Naive thymus-derived CD4-positive, alpha-beta T cell (primary cell): Measurements from ENCODE around the gene GPC3. TPM values are rescaled to one million over a fixed set of nuclear protein-coding genes. Genes with fewer than 3 reads are reported as not detected.

Experiments
- ATAC-seq: fragments of 150-1000 bp; cut with Tn5 transposase; 2 replicates; pipeline ENCODE4 v1.10.0; 2021; ENCODE audit warnings: mild to moderate bottlenecking, moderate library complexity
- CTCF ChIA-PET: fragments of 350-600 bp; sonication (Branson Sonifier 250); formaldehyde crosslinking; loops from one replicate; lab custom pipeline; 2021; ENCODE audit warnings: antibody characterized with exemption; lab: Charles Lee
- POLR2A ChIA-PET: fragments of 350-600 bp; sonication (Branson Sonifier 250); formaldehyde crosslinking; loops from one replicate; lab custom pipeline; 2021; ENCODE audit warnings: antibody characterized with exemption, inconsistent platforms; lab: Charles Lee
- DNase-seq, 9 donors: peaks; one replicate each; pipeline versions ENCODE4 v3.0.0 to v3.0.0-alpha.2; 2020 to 2022; ENCODE audit warnings: mixed read lengths in 1 of 9
- H3K27ac ChIP-seq: one replicate; pipeline ENCODE4 v1.7.0; 2013; ENCODE audit warnings: mild to moderate bottlenecking, low read depth, low read length, moderate library complexity
- H3K27me3 ChIP-seq, 2 donors: one replicate each; pipeline ENCODE4 v1.7.0; 2013; ENCODE audit warnings: low read length in 2 of 2, mild to moderate bottlenecking in 2 of 2, moderate library complexity in 2 of 2; ENCODE audit not compliant: control insufficient read depth in 2 of 2, insufficient read depth in 2 of 2
- H3K36me3 ChIP-seq, 3 experiments: 1 replicate in 2 of 3; 2 replicates in 1 of 3; pipeline ENCODE4 v1.7.0; 2013; ENCODE audit warnings: low read length in 3 of 3, mild to moderate bottlenecking in 3 of 3, moderate library complexity in 1 of 3; ENCODE audit not compliant: insufficient read depth in 3 of 3, control insufficient read depth in 2 of 3
- H3K4me1 ChIP-seq, 2 donors: one replicate each; pipeline ENCODE4 v1.7.0; 2013; ENCODE audit warnings: low read length in 2 of 2, mild to moderate bottlenecking in 2 of 2, moderate library complexity in 1 of 2; ENCODE audit not compliant: control insufficient read depth in 2 of 2, insufficient read depth in 2 of 2
- H3K4me3 ChIP-seq: 2 replicates; pipeline ENCODE4 v1.7.0; 2013; ENCODE audit warnings: mild to moderate bottlenecking, low read length
- H3K9me3 ChIP-seq, 3 experiments: 1 replicate in 2 of 3; 2 replicates in 1 of 3; pipeline ENCODE4 v1.7.0; 2013; ENCODE audit warnings: low read length in 3 of 3; ENCODE audit not compliant: control insufficient read depth in 2 of 3
- H3K27ac Mint-ChIP-seq, 9 donors: one replicate each; pipeline ENCODE4 v1.8.0; 2020 to 2022; ENCODE audit warnings: mixed read lengths in 9 of 9, mild to moderate bottlenecking in 8 of 9, moderate library complexity in 5 of 9, inconsistent platforms in 2 of 9
- H3K27me3 Mint-ChIP-seq, 5 donors: one replicate each; pipeline ENCODE4 v1.8.0; 2021 to 2022; ENCODE audit warnings: mixed read lengths in 5 of 5, mild to moderate bottlenecking in 1 of 5
- H3K36me3 Mint-ChIP-seq, 5 donors: one replicate each; pipeline ENCODE4 v1.8.0; 2020 to 2022; ENCODE audit warnings: mixed read lengths in 5 of 5, mild to moderate bottlenecking in 3 of 5, inconsistent platforms in 1 of 5
- H3K4me1 Mint-ChIP-seq, 7 donors: one replicate each; pipeline ENCODE4 v1.8.0; 2020 to 2022; ENCODE audit warnings: mixed read lengths in 7 of 7, mild to moderate bottlenecking in 3 of 7, inconsistent platforms in 1 of 7
- H3K4me3 Mint-ChIP-seq, 10 donors: one replicate each; pipeline ENCODE4 v1.8.0; 2020 to 2022; ENCODE audit warnings: mild to moderate bottlenecking in 10 of 10, mixed read lengths in 10 of 10, moderate library complexity in 6 of 10, inconsistent platforms in 2 of 10
- H3K9me3 Mint-ChIP-seq, 11 donors: one replicate each; pipeline ENCODE4 v1.8.0; 2020 to 2022; ENCODE audit warnings: mixed read lengths in 11 of 11, mild to moderate bottlenecking in 4 of 11, inconsistent platforms in 1 of 11, moderate library complexity in 1 of 11
- intact Hi-C, 2 donors: fragments of 100-400 bp; cut with micrococcal nuclease; formaldehyde crosslinking; loops; one replicate each; pipeline ENCODE4 v1.15.1; 2023
- polyA plus RNA-seq, 2 donors: library from polyadenylated mRNA; unstranded; fragments of 300-500 nt; fragmentation: Illumina TruSeq; gene quantifications; one replicate each; pipeline ENCODE4 v1.2.3, GENCODE V29; 2021
- total RNA-seq, 6 experiments: library from RNA in 5 of 6; stranded (reverse) in 5 of 6; gene quantifications; 1 replicate in 5 of 6; 2 replicates in 1 of 6; pipeline ENCODE4 v1.2.3 and lab custom pipeline; 2021 to 2026

The GPC3 gene
- total and polyA plus RNA-seq, 7 experiments from 2014 or later: 0.24 to 6.0 (median 0.65) TPM

- DNase-seq: no peak
- no peak overlapping the region for H3K27ac Mint-ChIP-seq
- POLR2A ChIA-PET: no interaction called here
- no peak overlapping the region for H3K4me3 Mint-ChIP-seq
- H3K9me3 Mint-ChIP-seq: peaks cover 0 to 6% (median 0%) of the 10 kb centered on the region in 11 donors
- Histone ChIP-seq H3K4me1 (no peaks in the 10 kb centered on the region), H3K4me3 (no peak overlapping the region), H3K9me3 (no peaks in the 10 kb centered on the region), H3K27ac (no peak overlapping the region), H3K36me3 (no peaks in the 10 kb centered on the region), H3K27me3 (no peaks in the 10 kb centered on the region)
- CTCF ChIA-PET: no interaction called here
- peak; percentile 59 for ATAC-seq
- H3K4me1 Mint-ChIP-seq: no peaks in the 10 kb centered on the region
- intact Hi-C loops: no loop called here
- H3K27me3 Mint-ChIP-seq: no peaks in the 10 kb centered on the region
- peaks cover 0 to 3% (median 0%) of the 10 kb centered on the region in 5 donors for H3K36me3 Mint-ChIP-seq
These were observed 439.0 kb downstream of the GPC3 start for GRCh38 chrX:133546441-133546840.

- Histone ChIP-seq H3K27ac (no peak overlapping the region), H3K4me3 (no peak overlapping the region), H3K36me3 (no peaks in the 10 kb centered on the region), H3K4me1 (no peaks in the 10 kb centered on the region), H3K9me3 (no peaks in the 10 kb centered on the region), H3K27me3 (no peaks in the 10 kb centered on the region)
- POLR2A ChIA-PET: no interaction called here
- Mint-ChIP-seq H3K36me3 (peaks cover 0 to 3% (median 0%) of the 10 kb centered on the region in 5 donors), H3K4me3 (no peak overlapping the region), H3K4me1 (no peaks in the 10 kb centered on the region), H3K9me3 (peaks cover 0 to 6% (median 0%) of the 10 kb centered on the region in 11 donors), H3K27me3 (no peaks in the 10 kb centered on the region), H3K27ac (no peak overlapping the region)
- intact Hi-C loops: no loop called here
- CTCF ChIA-PET: no interaction called here
- no peak for ATAC-seq
- DNase-seq: no peak
These were observed 440.6 kb downstream of the GPC3 start for GRCh38 chrX:133544778-133545177.

- H3K9me3 Mint-ChIP-seq: peaks cover 0 to 6% (median 0%) of the 10 kb centered on the region in 11 donors
- peaks cover 0 to 3% (median 0%) of the 10 kb centered on the region in 5 donors for H3K36me3 Mint-ChIP-seq
- Histone ChIP-seq H3K27me3 (no peaks in the 10 kb centered on the region), H3K36me3 (no peaks in the 10 kb centered on the region), H3K27ac (no peak overlapping the region), H3K4me3 (no peak overlapping the region), H3K9me3 (no peaks in the 10 kb centered on the region), H3K4me1 (no peaks in the 10 kb centered on the region)
- no peaks in the 10 kb centered on the region for H3K27me3 Mint-ChIP-seq
- no peak overlapping the region for H3K4me3 Mint-ChIP-seq
- ChIA-PET POLR2A (no interaction called here), CTCF (no interaction called here)
- ATAC-seq (peak; percentile 79), DNase-seq (no peak)
- intact Hi-C loops: no loop called here
- H3K4me1 Mint-ChIP-seq: no peaks in the 10 kb centered on the region
- no peak overlapping the region for H3K27ac Mint-ChIP-seq
These were observed 441.3 kb downstream of the GPC3 start for GRCh38 chrX:133544115-133544514.

DNA sequence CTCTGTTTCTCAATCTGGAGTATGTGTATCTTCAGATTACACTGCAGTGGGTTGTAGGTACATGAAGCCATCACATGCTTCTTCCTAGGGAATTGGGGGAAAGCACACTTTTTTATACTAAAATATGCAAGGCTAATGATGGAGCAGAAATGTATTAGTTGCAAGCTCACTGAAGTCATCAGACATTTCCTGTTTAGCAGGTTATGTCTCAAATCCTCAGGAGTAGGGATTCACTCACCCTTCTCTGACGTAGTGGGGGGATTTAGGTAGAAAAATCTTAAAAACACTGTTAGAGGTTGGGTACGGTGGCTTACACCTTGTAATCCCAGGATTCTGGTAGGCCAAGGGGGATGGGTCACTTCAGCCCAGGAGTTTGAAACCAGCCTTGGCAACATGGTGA is 441.7 kb downstream of the GPC3 start:
- Histone ChIP-seq H3K9me3 (no peaks in the 10 kb centered on the region), H3K27me3 (no peaks in the 10 kb centered on the region), H3K36me3 (no peaks in the 10 kb centered on the region), H3K27ac (no peak overlapping the region), H3K4me1 (no peaks in the 10 kb centered on the region), H3K4me3 (no peak overlapping the region)
- intact Hi-C loops: no loop called here
- no peaks in the 10 kb centered on the region for H3K4me1 Mint-ChIP-seq
- peaks cover 0 to 3% (median 0%) of the 10 kb centered on the region in 5 donors for H3K36me3 Mint-ChIP-seq
- no peak for DNase-seq
- ChIA-PET POLR2A (no interaction called here), CTCF (no interaction called here)
- peaks cover 0 to 3% (median 0%) of the 10 kb centered on the region in 11 donors for H3K9me3 Mint-ChIP-seq
- H3K4me3 Mint-ChIP-seq: no peak overlapping the region
- ATAC-seq: no peak
- H3K27ac Mint-ChIP-seq: no peak overlapping the region
- H3K27me3 Mint-ChIP-seq: no peaks in the 10 kb centered on the region

- Histone ChIP-seq H3K27ac (no peak overlapping the region), H3K4me1 (no peaks in the 10 kb centered on the region), H3K4me3 (no peak overlapping the region), H3K9me3 (no peaks in the 10 kb centered on the region), H3K27me3 (no peaks in the 10 kb centered on the region), H3K36me3 (no peaks in the 10 kb centered on the region)
- Mint-ChIP-seq H3K4me3 (no peak overlapping the region), H3K27me3 (no peaks in the 10 kb centered on the region), H3K27ac (peak overlapping the region in 1 of 9 donors; percentile 23), H3K4me1 (no peaks in the 10 kb centered on the region), H3K9me3 (peaks cover 0 to 3% (median 0%) of the 10 kb centered on the region in 11 donors), H3K36me3 (peaks cover 0 to 3% (median 0%) of the 10 kb centered on the region in 5 donors)
- intact Hi-C loops: no loop called here
- DNase-seq (no peak), ATAC-seq (no peak)
- ChIA-PET CTCF (no interaction called here), POLR2A (no interaction called here)
These were observed 442.9 kb downstream of the GPC3 start for GRCh38 chrX:133542476-133542875.

GRCh38 chrX:133541021-133541420 is 444.4 kb downstream of the GPC3 start:
- Histone ChIP-seq H3K9me3 (no peaks in the 10 kb centered on the region), H3K36me3 (no peaks in the 10 kb centered on the region), H3K27ac (no peak overlapping the region), H3K4me1 (no peaks in the 10 kb centered on the region), H3K4me3 (no peak overlapping the region), H3K27me3 (no peaks in the 10 kb centered on the region)
- no peak overlapping the region for H3K27ac Mint-ChIP-seq
- H3K36me3 Mint-ChIP-seq: no peaks in the 10 kb centered on the region
- ATAC-seq (no peak), DNase-seq (no peak)
- no peak overlapping the region for H3K4me3 Mint-ChIP-seq
- intact Hi-C loops: no loop called here
- peaks cover 0 to 2% (median 0%) of the 10 kb centered on the region in 11 donors for H3K9me3 Mint-ChIP-seq
- POLR2A ChIA-PET: no interaction called here
- no peaks in the 10 kb centered on the region for H3K4me1 Mint-ChIP-seq
- no peaks in the 10 kb centered on the region for H3K27me3 Mint-ChIP-seq
- CTCF ChIA-PET: no interaction called here

DNA sequence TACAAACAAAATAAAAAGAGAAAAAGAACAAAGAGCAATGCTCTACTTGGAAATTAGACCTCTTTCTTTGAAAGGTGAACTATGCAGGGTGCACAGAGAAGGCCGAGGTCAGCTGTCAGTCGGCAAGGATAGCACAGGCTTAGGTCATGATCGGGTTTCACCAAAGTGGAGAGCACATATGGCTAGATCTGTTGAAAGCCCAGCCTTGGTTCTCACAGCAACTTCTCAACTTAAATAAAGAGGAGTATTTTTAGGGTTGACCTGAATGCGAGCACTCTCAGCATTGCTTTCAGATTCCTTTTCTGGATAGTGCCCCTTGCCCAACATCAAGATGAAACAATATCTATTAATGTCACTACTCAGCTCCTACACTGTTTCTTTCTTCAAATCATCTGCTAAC is 447.2 kb downstream of the GPC3 start:
- ChIA-PET POLR2A (no interaction called here), CTCF (no interaction called here)
- no peak overlapping the region for H3K4me3 Mint-ChIP-seq
- peaks cover 0 to 7% (median 0%) of the 10 kb centered on the region in 5 donors for H3K36me3 Mint-ChIP-seq
- Histone ChIP-seq H3K4me3 (no peak overlapping the region), H3K9me3 (no peaks in the 10 kb centered on the region), H3K4me1 (no peaks in the 10 kb centered on the region), H3K27me3 (no peaks in the 10 kb centered on the region), H3K36me3 (no peaks in the 10 kb centered on the region), H3K27ac (no peak overlapping the region)
- intact Hi-C loops: no loop called here
- no peaks in the 10 kb centered on the region for H3K4me1 Mint-ChIP-seq
- no peaks in the 10 kb centered on the region for H3K9me3 Mint-ChIP-seq
- no peaks in the 10 kb centered on the region for H3K27me3 Mint-ChIP-seq
- ATAC-seq: no peak
- no peak for DNase-seq
- no peak overlapping the region for H3K27ac Mint-ChIP-seq
